Measurements from ENCODE around the gene ITIH3.

ITIH3 gene

DNA sequence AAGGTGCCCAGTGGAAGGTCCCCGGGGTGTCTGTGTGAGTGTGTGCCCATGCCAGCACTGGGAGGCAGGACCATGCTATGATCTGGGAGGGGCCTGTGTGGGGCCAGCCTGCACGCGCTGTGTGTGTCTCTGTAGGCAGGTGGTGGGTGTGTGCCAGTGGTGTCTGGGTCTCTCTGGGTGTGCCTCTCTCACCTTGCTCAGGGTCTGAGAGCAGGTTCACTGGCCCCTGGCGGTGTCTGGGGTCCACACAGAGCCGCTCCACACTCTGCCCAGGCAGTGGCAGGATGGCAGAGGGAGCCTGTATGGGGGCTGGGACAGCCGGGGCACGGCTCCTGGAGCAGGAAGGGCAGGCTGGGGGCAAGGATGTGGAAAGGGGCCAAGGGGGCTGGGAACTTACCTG, 23.3 kb downstream of the ITIH3 start:
- TF ChIP-seq, protein P1, sequence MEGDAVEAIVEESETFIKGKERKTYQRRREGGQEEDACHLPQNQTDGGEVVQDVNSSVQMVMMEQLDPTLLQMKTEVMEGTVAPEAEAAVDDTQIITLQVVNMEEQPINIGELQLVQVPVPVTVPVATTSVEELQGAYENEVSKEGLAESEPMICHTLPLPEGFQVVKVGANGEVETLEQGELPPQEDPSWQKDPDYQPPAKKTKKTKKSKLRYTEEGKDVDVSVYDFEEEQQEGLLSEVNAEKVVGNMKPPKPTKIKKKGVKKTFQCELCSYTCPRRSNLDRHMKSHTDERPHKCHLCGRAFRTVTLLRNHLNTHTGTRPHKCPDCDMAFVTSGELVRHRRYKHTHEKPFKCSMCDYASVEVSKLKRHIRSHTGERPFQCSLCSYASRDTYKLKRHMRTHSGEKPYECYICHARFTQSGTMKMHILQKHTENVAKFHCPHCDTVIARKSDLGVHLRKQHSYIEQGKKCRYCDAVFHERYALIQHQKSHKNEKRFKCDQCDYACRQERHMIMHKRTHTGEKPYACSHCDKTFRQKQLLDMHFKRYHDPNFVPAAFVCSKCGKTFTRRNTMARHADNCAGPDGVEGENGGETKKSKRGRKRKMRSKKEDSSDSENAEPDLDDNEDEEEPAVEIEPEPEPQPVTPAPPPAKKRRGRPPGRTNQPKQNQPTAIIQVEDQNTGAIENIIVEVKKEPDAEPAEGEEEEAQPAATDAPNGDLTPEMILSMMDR (IDR thresholded peaks at IDR 0.05; ENCODE audit: insufficient read depth, missing control alignments), result no peak
- no peak for DNase-seq (ENCODE audit: insufficient read length, low spot score)
- FAIRE-seq, result no peak

GRCh38 chr3:52819936-52820335, 25.3 kb downstream of the ITIH3 start:
- DNase-seq (ENCODE audit: insufficient read length, low spot score) (no peak), FAIRE-seq (no peak)
- TF ChIP-seq, protein P1 (IDR thresholded peaks at IDR 0.05; ENCODE audit: insufficient read depth, missing control alignments), result no peak

- peak; percentile 56 for DNase-seq (ENCODE audit: insufficient read length, low spot score)
- TF ChIP-seq, protein P1 (IDR thresholded peaks at IDR 0.05; ENCODE audit: insufficient read depth, missing control alignments), result peak; percentile 58
- FAIRE-seq, result no peak
Measured at GRCh38 chr3:52820736-52821135, 26.1 kb downstream of the ITIH3 start.

- FAIRE-seq (no peak), DNase-seq (ENCODE audit: insufficient read length, low spot score) (no peak)
- TF ChIP-seq, protein P1 (IDR thresholded peaks at IDR 0.05; ENCODE audit: insufficient read depth, missing control alignments), result no peak
Measured at GRCh38 chr3:52822363-52822762, 27.8 kb downstream of the ITIH3 start.

DNA sequence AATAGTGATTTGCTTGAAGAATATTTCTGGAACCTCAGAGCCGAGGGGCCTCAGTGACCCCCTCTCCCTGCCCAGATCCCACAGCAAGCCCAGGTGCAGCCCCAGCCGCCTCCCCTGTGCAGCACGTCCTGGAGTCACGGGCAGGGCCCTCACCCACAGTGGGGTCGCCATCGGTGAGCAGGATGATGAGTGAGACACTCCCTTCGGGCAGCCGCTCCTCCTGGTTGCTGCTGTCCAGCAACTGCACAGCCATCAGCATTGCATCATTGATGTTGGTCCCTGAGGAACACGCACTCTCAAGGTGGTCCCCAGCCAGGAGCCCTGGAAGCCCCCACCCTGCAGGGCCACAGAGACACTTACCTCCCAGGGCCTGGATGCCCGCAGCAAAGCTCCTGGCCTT, 29.4 kb downstream of the ITIH3 start:
- DNase-seq (ENCODE audit: insufficient read length, low spot score), result no peak
- no peak for FAIRE-seq
- TF ChIP-seq, protein P1 (IDR thresholded peaks at IDR 0.05; ENCODE audit: insufficient read depth, missing control alignments), result no peak

DNA sequence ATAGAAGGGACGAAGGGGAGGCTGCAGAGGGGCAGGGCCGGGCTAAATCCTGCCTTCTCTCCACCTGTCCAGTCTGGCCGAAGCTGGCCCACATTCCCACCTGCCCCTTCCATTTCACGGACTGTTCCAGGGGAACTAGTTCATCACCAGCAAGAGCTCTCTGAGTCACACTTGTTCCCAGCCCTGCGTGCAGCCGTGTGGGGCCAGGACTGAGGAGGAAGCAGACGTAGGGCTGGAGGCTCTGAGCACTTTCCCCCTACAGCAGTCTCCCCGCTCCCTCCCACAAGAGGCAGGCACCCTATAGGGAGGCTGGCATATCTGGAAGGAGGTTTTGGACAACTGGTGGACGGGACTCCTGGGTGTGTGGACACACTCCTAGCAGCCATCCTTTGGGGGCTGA, 32.8 kb downstream of the ITIH3 start:
- FAIRE-seq (no peak), DNase-seq (ENCODE audit: insufficient read length, low spot score) (no peak)
- TF ChIP-seq, protein P1 (IDR thresholded peaks at IDR 0.05; ENCODE audit: insufficient read depth, missing control alignments), result no peak

GRCh38 chr3:52827866-52828376, 33.3 kb downstream of the ITIH3 start:
- DNase-seq (ENCODE audit: insufficient read length, low spot score), result no peak
- TF ChIP-seq, protein P1 (IDR thresholded peaks at IDR 0.05; ENCODE audit: insufficient read depth, missing control alignments), result no peak
- no peak for FAIRE-seq
